ENCODE results near the gene SLC18A3.

DNA sequence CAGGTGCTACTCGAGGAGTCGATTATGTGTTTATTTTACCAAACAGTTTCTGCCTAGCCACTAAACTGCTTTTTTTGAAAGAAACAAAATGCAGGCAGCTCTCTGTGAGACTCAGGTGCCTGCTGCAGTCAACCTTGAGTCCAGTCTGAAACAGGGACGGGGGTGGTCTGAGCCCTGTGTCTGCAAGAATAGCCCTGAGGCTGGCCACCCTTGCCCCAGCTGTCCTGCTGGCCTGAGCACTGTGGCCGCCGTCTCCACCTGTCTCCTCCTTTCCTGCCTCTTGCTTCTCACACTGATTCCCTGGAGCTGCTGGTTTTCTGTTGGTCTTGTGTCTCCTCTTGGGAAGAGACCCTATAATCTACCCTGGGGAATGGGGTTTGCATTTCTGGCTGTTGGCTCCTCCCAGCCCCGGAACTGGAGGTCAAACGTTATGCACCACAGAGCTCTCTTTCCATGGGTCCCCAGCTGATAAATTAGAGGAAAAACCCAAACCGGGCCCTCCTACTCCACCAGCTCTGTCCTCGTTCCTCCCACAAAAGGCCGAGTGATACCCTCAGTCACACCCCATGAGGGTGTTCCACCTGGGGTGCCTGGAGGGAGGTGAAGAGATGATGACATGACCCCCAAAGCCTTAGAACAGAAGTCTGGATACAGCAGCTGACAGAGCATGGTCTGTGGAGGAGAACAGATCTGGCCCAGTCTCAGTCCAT lies 15.0 kb upstream of the SLC18A3 start:
- TF ChIP-seq CTCF (IDR thresholded peaks at IDR 0.05) = no peak
- TF ChIP-seq POLR2A (IDR thresholded peaks at IDR 0.05) = no peak

Measured in tibial nerve (tissue), 3 donors.